GM19467 (cell line): ENCODE results near the gene CD3D.

Source experiments
- ATAC-seq: cut with Tn5 transposase; IDR thresholded peaks from one replicate; pipeline ENCODE4 v1.9.1; 2021; ENCODE audit warnings: mild to moderate bottlenecking, moderate library complexity; ENCODE audit not compliant: unreplicated experiment

Gene CD3D

DNA sequence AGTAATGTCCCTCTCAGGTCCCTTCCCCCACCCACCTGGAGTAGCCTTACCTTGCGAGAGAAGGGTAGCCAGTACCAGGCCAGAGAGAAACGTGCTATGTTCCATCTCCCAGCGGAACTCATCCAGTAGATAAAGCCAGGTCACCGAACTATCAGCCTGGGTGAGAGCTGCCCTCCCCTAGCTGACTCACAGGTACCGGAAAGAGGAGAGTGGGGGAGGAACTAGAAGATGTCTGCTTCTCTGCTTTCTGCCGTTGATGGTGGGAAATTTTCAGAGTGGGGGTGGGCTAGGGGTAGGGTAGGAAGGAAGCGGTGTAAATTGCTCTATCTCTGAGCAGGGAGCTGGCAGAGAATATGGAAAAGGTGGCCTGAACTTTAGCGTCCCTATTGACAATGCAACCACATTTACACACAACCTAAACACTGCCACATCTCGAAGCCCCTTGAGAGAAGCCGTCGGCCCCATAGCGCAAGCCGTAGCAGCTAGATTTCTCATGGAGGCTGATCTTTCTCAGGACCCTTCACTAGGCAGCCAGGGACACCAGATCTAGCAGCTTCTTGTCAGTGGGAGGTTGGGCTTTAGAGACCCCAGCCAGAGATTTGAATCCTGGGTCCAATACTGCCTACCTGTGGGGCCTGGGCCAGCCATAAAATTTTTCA lies at the start of gene CD3D:
CD3D (minus strand) TSS at position 203 of the 659 bp plus-strand sequence; CDS start at position 105, 98 bp downstream.
- no peak for ATAC-seq

DNA sequence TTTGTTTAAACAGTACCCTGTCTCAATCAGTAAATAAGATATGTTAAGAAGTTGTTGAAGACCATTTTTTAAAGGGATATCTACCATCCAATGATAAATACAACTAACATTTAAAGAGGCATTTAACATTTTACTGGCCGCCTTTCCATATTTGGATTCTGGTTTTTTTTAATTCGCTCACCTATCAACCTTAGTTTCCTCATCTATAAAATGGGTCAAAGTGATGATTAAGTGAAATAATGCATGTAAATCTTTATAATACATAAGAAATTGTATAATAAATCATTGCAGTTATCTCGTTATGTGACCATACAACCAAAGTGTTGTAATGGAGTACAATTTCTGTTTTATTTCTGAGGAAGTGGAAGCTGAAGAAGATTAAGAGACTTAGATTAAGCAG lies 41.2 kb upstream of the CD3D start:
- ATAC-seq: no peak

DNA sequence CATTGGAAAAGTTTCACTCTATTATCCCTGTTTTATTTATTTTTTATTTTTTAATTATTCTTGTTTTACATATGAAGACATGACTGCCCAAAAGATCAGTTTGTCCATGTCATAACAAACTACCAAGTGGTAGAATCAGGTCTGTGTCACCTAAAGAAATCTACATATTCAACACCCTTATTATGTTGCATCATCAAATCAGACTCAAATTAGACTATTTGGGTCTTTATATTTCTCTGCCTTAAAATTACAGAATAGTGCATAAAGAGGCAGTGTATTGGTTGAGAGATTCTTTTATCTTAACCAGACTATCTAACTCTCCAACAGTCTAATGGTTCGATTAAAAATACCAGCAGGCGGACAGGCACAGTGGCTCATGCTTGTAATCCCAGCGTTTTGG lies 40.4 kb upstream of the CD3D start:
- no peak for ATAC-seq

DNA sequence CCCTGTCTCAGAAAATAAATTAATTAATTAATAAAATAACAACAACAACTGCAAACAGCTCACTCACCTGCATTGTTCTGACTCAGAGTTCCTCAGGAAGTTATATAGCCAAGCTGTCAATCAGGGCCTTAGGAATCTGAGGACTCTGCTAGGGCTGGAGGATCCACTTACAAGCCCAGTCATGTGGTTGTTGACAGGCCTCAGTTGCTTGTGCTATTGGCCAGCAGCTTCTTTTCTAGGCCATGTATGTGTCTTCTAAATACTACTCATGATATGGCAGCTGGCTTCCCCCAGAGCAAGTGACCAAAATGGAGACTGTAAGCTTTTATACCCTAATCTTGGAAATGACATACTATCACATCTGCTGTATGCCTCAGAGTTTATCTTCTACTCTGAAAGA lies 38.1 kb upstream of the CD3D start:
- ATAC-seq: no peak

DNA sequence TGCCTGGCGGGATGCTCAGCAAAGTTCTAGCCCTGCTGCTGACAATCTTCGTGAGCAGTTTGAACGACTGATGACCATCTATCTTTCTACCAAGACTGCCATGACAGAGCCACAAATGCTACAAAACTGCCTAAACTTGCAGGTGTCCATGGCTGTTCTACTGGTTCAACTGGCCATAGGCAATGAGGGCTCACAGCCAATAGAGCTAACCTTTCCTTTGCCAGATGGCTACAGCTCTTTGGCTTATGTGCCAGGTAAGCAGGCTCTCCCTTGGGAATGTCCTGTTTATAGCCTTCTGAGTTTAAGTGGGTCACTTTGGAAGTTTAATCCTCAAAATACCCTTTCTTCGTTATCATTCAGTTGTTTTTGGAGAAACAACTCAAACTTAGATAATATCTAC lies 37.0 kb upstream of the CD3D start:
- ATAC-seq: no peak

DNA sequence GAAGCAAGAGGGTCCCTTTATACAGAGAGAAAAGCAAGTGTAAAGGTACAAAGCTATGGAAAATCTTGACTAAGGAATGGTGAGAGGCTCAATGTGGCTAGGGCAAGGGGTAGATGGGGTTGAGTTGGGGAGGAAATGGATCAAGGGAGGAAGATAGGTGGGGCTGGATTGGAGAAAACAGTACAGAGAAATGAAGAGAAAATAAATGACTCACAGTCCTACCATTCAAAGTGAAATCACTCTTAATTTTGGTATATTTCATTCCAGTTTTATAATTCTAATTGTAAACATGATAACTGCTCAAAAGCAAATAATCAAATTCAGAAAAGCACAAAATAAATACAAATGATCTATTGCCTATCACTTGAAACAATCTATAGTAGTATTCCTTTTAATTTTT lies 33.5 kb upstream of the CD3D start:
- no peak for ATAC-seq

DNA sequence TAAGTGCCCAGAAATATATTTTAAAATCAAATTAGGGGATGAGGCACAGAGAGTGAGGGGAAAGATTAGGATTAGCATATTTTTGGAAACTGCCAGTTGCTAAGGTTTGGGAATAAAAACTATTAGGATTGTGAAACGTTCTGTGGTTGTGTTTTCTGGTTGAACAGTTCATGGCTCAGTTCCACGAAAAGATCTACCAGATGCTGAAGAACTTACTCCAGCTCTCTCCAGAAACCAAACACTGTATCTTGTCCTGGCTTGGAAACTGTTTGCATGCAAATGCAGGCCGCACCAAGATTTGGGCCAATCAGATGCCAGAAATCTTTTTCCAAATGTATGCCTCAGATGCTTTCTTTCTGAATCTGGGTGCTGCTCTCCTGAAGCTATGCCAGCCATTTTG lies 32.2 kb upstream of the CD3D start:
- ATAC-seq: no peak

DNA sequence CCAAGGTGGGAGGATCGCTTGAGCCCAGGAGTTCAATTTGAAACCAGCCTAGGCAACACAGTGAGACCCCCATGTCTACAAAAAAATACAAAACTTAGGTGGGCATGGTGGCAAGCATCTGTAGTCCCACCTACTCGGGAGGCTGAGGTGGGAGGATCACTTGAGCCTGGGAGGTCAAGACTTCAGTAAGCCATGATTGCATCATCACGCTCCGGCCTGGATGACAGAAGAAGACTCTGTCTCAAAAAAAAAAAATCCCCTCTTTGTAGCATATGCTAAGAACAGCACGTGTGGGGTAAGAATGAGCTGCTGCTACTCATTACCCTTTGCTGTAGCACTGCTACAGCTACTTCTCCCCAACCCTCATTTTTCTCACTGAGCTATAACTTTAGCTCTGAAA lies 31.4 kb upstream of the CD3D start:
- no peak for ATAC-seq

DNA sequence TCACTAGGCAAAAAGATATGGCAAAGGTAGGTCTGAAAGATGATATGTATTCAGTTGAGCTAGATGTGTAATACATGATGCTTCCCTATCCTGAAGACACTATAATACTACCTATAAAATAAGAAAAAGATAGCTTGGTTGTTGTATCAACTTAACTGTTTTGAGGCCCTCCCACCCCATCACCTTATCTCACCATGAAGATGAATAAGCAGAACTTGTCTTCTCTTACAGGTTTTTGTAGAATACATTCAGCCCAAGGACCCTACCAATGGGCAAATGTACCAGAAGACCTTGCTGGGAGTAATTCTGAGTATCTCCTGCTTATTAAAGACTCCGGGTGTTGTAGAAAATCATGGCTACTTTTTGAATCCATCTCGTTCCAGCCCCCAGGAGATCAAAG lies 30.8 kb upstream of the CD3D start:
- ATAC-seq: no peak

DNA sequence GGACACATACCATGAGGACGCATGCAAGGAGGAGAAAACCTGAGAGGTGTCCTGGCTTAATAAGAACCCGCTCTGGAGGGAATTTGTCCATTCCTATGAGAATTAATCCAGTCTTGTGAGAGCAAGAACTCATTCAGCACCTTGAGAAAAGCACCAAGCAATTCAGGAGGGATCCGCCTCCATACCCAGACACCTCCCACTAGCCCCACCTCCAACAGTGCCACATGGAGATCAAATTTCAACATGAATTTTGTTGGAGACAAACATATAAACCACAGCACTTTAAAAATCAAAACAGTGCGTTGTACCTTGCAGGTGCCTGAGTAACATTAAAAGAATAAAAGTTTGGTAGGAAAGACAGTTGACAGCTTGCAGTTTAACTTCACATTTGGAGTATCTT lies 28.3 kb upstream of the CD3D start:
- ATAC-seq: no peak

DNA sequence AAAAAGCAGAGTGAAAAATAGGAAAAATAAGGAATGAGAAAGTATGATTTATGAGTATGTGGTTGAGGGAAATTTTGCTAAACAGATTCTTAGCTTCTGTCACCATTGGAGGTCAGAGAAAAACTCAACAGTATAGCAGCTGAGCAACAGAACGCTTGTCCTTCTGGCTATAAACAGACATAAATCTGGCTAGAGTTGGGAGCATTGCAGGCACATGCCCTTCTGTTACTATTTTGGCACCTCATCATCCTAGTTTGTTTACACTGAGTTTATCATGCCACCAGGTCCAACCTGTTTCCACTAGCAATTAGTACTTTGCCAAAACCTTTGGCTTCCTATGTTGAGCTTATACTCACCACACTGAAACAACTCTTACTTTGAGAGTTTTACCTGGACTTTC lies 23.8 kb upstream of the CD3D start:
- no peak for ATAC-seq

DNA sequence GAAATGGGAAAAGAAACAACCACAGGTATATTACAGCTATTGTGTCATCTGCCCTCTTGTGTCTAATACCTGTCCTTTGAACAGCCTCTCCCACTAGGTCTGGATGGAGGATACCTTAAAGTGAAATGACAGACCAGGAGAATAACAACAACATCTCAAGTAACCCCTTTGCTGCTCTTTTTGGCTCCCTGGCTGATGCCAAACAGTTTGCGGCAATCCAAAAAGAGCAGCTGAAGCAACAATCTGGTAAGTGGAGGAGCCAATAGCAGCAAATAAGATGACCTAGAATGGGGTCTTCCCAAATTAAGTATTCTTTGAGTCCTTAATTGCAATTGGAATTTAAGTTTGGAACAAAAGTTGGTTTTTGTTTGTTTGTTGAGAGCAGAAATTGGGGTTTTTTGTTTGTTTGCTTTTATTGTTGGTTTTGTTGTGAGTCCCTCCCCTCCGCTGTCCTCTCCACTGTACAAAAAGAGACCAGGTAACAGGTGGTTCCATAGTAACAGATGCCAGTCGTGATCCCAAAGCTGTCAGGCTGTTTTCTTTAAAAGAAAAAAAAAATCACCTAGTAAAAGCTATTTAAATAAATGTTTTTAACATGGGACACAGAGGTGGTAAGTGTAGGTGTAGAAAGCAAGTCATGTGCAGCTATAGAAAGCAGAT lies 22.6 kb upstream of the CD3D start:
- ATAC-seq: no peak

DNA sequence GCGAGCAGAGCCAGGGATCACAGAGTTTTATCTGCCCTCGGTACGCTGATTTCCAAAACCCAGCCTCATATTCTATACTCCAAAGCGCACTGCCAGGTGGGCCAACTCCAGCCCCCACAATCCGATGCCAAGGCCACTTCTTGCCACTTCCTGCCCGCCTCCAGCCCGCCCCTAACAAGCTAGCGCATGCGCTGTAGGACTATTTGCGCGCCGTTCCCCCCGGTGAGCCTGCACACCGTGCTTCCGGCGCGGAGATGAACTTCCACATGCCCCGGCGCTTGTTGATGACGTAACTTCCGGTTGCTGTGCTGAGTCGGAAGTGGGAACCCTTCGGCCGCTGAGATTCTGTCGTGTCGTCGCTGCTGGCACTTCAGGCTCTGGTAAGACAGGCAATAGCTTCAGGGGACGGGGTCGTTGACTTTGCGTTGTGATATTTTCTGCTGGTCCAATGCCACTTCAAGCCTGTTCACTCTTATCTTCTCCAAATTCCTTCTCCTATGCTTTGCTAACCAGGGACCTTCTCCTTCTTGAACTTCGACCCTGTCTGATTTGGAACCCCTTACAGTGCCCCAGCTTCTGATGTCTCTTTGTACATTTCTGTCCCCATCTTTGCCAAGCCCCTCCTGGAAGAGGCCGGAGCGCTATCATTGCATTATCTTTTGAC lies 16.9 kb upstream of the CD3D start, which contains the start of gene UBE4A:
UBE4A (plus strand) TSS at position 306 of the 664 bp plus-strand sequence. CDS start 5,481 bp downstream, outside the sequence.
- ATAC-seq: peak; percentile 85

DNA sequence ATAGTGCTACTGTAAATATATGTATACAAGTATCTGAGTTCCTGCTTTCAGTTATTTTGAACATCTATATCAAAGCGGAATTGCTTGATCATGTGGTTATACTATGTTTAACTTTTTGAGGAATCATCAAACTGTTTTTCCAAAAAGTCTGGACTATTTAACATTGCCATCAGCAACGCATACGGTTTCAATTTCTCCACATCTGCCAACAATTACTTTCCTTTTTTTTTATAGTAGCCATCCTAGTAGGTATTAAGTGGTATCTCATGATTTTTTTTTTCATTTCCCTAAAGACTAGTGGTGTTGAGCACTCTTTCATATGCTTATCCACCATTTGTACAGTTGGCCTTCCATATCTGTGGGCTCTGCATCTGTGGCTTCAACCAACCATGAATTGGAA lies 15.6 kb upstream of the CD3D start:
- ATAC-seq: no peak

DNA sequence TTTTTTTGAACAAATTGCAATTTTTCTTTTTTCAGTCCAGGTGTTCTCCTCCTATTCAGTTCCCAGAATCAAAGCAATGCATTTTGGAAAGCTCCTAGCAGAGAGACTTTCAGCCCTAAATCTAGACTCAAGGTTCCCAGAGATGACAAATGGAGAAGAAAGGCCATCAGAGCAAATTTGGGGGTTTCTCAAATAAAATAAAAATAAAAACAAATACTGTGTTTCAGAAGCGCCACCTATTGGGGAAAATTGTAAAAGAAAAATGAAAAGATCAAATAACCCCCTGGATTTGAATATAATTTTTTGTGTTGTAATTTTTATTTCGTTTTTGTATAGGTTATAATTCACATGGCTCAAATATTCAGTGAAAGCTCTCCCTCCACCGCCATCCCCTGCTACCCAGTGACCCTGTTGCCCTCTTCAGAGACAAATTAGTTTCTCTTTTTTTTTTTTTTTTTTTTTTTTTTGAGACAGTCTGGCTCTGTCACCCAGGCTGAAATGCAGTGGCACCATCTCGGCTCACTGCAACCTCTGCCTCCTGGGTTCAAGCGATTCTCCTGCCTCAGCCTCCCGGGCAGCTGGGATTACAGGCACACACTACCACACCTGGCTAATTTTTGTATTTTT lies 10.7 kb upstream of the CD3D start:
- no peak for ATAC-seq

DNA sequence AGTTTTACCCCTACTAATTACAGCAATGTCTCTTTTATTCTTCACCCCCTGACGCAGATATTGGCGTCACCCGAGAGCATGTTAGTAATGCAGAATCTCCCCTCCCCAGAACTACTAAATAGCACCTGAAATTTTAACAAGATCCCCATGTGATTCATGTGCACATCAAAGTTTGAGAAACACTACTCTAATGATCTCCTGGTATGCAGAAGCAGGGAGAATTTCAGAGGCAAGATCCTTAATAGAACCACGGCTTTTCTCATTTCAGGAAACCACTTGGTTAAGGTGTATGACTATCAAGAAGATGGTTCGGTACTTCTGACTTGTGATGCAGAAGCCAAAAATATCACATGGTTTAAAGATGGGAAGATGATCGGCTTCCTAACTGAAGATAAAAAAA lies 7.0 kb upstream of the CD3D start:
- ATAC-seq: no peak

DNA sequence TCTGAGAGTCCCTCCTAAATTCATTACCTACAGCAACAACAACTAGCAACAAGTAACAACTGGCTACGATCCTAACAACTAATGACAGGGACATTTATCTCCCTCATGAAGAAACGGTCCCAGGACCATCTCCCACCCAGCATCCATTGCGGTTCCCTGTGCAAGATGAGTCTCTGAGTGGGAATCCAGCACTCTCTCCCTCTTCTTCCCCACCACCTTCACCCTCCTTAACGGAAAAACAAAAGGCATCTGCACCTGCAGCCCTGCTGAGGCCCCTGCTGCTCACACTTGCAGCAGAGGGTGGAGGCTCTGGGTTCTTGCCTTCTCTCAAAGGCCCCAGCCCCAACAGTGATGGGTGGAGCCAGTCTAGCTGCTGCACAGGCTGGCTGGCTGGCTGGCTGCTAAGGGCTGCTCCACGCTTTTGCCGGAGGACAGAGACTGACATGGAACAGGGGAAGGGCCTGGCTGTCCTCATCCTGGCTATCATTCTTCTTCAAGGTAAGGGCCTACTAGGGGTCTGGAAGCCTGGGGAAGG lies 1.5 kb upstream of the CD3D start, which contains the start of gene CD3G:
CD3G (plus strand) TSS at position 364 of the 535 bp plus-strand sequence; CDS start at position 444, 80 bp downstream.
- no peak for ATAC-seq

DNA sequence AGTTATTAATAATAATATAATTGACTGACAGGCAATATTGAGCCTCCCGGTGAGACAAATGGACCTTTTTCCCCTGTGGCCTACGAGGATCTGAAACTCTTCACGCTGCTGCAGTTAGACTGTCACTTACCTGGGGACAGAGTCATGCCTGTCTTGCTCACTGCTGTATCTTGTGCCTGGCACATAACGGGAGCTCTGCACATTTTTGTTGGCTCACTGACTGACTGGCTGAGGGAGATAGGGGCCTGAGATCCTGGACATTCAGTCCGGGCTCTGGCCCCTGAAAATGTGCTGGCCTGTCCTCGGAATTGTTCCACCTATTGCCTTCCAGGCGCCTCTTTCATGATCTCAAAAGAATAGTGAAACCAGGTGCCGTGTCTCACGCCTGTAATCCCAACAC lies 743 bp upstream of the CD3D start:
- ATAC-seq: no peak

DNA sequence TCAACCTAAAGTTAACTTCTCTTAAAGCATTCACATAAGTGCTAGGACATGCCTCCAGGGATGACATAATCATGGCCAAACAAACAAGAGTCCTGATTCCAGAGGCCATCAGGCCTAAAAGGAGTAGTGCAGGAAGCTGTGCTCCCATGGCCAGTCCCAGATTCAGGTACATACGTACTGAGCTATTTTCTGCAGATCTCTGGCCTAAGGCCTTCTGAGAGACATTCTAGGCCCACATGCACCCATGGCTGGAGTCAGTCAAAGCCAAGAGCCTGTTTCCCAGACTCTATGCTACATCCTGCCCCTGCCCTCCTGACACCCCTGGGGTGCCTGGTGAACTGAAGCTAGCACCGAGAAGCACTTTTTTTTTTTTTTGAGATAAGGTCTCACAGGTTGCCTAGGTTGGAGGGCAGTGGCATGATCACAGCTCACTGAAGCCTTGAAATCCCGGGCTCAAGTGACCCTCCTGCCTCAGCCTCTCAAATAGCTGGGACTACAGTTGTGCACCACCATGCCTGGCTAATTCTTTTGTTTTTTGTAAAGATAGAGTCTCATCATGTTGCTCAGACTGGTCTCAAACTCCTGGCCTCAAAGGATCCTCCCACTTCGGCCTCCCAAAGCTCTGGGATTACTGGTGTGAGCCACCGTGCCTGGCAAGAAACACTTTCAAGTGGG lies 553 bp downstream of the CD3D start:
- no peak for ATAC-seq

DNA sequence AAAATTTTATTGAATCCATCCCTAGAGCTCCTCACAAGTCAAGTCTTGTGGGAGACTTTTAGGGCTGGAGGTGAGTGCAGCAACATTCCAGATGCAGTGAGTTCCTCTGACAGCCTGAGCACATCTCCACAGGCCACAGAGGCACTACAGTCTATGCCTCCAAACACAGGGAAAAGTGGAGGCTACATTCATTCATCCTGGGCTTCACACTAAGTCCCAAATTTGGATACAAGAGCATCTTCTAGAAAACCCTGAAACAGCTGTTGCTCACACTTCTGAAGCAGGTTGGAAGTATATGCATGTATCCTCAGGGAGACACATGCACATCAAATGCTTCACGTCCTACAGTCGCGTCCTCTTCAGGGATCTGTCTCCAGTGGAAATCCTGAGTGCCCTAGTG lies 1.2 kb downstream of the CD3D start:
- ATAC-seq: no peak

DNA sequence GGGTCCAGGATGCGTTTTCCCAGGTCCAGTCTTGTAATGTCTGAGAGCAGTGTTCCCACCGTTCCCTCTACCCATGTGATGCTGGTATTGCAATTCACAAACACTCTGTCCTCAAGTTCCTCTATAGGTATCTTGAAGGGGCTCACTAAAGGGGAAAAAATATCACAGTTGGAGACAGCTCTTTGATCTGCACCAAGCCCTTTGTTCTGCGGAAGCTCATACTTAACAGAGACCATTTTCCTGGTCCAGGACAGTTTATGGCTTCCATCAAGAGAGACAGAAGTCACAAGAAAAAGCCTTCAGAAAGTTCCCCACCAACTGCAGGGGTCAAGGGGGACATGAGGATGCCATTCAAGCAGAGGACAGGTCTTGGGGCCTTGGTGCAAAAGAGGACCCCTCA lies 2.1 kb downstream of the CD3D start:
- ATAC-seq: no peak
